ENCODE data around the gene SNX9.

- TF ChIP-seq POLR2A (IDR thresholded peaks at IDR 0.05; ENCODE audit: low read length) (no peak), GATA1 (IDR thresholded peaks at IDR 0.05; ENCODE audit: low read depth, low read length) (no peak)
Measured at GRCh38 chr6:157811137-157811475, 11.9 kb upstream of the SNX9 start.
